Embryonic facial prominence (tissue), 1 donor: ENCODE results near the gene SUCO.

ENCODE experiments used
- DNase-seq: peaks from one replicate; pipeline ENCODE4 v3.0.0-alpha.2; 2016; ENCODE audit errors: extremely low spot score

SUCO gene

GRCh38 chr1:172517081-172517480 lies 15.9 kb upstream of the SUCO start:
- no peak for DNase-seq

GRCh38 chr1:172517545-172517944 lies 15.4 kb upstream of the SUCO start:
- DNase-seq, result no peak

GRCh38 chr1:172529304-172529703 lies 3.6 kb upstream of the SUCO start:
- DNase-seq, result no peak

- DNase-seq, result no peak
Observed at GRCh38 chr1:172530000-172530399, 3.0 kb upstream of the SUCO start.

- DNase-seq, result no peak
Observed at GRCh38 chr1:172531412-172532182, 1.4 kb upstream of the SUCO start.

- peak; percentile 95 for DNase-seq
Observed at GRCh38 chr1:172532183-172532699, 709 bp upstream of the SUCO start.

- peak; percentile 23 for DNase-seq
Observed at GRCh38 chr1:172533513-172534151, 682 bp downstream of the SUCO start.

GRCh38 chr1:172536256-172536655 lies 3.3 kb downstream of the SUCO start:
- DNase-seq, result no peak

GRCh38 chr1:172537366-172537765 lies 4.4 kb downstream of the SUCO start:
- DNase-seq, result no peak

GRCh38 chr1:172537827-172538391 lies 5.0 kb downstream of the SUCO start:
- DNase-seq, result no peak

GRCh38 chr1:172540635-172541034 lies 7.7 kb downstream of the SUCO start:
- no peak for DNase-seq

- no peak for DNase-seq
Observed at GRCh38 chr1:172544481-172545104, 11.6 kb downstream of the SUCO start.

GRCh38 chr1:172545396-172546004 lies 12.6 kb downstream of the SUCO start:
- DNase-seq, result no peak

GRCh38 chr1:172547071-172547470 lies 14.1 kb downstream of the SUCO start:
- DNase-seq, result no peak

- no peak for DNase-seq
Observed at GRCh38 chr1:172549621-172550280, 16.8 kb downstream of the SUCO start.

GRCh38 chr1:172551279-172551678 lies 18.3 kb downstream of the SUCO start:
- no peak for DNase-seq

GRCh38 chr1:172554915-172555314 lies 22.0 kb downstream of the SUCO start:
- no peak for DNase-seq

GRCh38 chr1:172556461-172556860 lies 23.5 kb downstream of the SUCO start:
- DNase-seq, result no peak

GRCh38 chr1:172557270-172557669 lies 24.3 kb downstream of the SUCO start:
- DNase-seq, result no peak

GRCh38 chr1:172559572-172560210 lies 26.7 kb downstream of the SUCO start:
- no peak for DNase-seq

- no peak for DNase-seq
Observed at GRCh38 chr1:172561252-172561651, 28.3 kb downstream of the SUCO start.
